IPS-20b (cell line): ENCODE results near the gene ZNF620.
A peak's percentile ranks its signal among the peaks of the same experiment; 100 is the strongest.
"Not testable (repeated sequence)": the region's sequence is repeated elsewhere in the genome, so short reads cannot be mapped to it uniquely, and the experiment has no call there.

Source experiments
- H3K27ac ChIP-seq: one replicate; pipeline ENCODE4 v1.5.1; 2013; ENCODE audit warnings: low read length
- H3K27me3 ChIP-seq: 2 replicates; pipeline ENCODE4 v1.6.1; 2013; ENCODE audit warnings: mild to moderate bottlenecking, low read length, inconsistent platforms; ENCODE audit not compliant: insufficient read depth
- H3K36me3 ChIP-seq: 2 replicates; pipeline ENCODE4 v1.6.1; 2013; ENCODE audit warnings: low read depth, mild to moderate bottlenecking, inconsistent platforms, low read length, moderate library complexity; ENCODE audit not compliant: insufficient read depth
- H3K4me1 ChIP-seq: 2 replicates; pipeline ENCODE4 v1.6.1; 2013; ENCODE audit warnings: mild to moderate bottlenecking, control low read depth, inconsistent platforms, low read length, moderate library complexity; ENCODE audit not compliant: insufficient read depth
- H3K4me3 ChIP-seq: 2 replicates; pipeline ENCODE4 v1.5.1; 2013; ENCODE audit warnings: mild to moderate bottlenecking, low read length, inconsistent platforms
- H3K9ac ChIP-seq: 2 replicates; pipeline ENCODE4 v1.6.1; 2013; ENCODE audit warnings: low read depth, mild to moderate bottlenecking, inconsistent platforms, low read length, moderate library complexity
- H3K9me3 ChIP-seq: 2 replicates; pipeline ENCODE4 v1.6.1; 2013; ENCODE audit warnings: mild to moderate bottlenecking, low read depth, low read length, inconsistent platforms; ENCODE audit not compliant: insufficient read depth

Gene ZNF620

DNA sequence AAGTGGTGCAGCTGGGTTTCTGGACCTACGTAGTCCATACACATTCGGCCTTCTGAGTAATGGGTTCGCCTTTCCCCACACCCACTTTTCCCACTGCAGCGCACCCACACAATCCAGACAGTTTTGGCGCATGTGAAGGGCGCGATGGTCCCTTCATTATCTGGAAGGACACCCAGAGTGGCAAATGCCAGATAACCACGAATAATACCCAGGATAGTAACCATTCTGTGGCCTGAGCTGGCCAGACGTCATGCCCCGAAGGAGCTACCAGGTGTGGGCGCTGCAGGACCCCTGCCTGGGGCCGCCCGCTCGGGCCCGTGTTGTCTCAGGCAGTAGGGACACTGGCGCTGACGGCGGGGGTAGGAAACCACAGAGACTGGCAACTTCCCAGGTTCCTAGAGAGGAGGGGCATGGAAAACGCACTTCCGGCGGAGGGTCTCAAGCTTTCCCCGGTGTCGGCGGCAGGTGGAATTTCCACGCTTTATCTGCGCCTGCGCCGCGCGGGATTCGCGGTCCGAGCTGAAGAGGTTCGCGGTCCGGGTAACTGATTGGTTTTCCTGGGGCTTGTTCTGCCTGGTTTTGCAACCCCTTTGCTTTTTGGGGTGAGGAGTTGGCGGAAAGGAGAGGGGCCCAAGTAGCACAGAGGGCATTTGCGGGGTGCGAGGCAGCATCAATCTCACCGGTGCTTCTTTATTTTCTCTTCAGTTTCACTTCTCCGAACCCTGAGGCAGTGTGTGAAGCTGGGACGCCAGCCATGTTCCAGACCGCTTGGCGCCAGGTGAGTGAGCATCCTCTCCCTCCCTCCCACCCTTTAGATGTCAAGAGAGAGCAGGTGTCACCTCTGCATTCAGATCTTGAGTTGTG lies at the start of gene ZNF620:
TSS of gene ZNF620 (plus strand) at position 441 of the 864 bp plus-strand sequence. CDS start at position 755, 314 bp downstream.
- Histone ChIP-seq H3K27me3 (no peaks in the 10 kb centered on the region), H3K36me3 (peaks cover 24% of the 10 kb centered on the region; the same call in 1 of the 2 replicates), H3K27ac (no peak within 1 kb of the TSS), H3K4me3 (peak within 1 kb of the TSS; percentile 95), H3K9me3 (no peaks in the 10 kb centered on the region), H3K9ac (peak within 1 kb of the TSS; percentile 91), H3K4me1 (0 out of 2 replicates have a peak, but pooled peaks cover 4% of the 10 kb centered on the region)

DNA sequence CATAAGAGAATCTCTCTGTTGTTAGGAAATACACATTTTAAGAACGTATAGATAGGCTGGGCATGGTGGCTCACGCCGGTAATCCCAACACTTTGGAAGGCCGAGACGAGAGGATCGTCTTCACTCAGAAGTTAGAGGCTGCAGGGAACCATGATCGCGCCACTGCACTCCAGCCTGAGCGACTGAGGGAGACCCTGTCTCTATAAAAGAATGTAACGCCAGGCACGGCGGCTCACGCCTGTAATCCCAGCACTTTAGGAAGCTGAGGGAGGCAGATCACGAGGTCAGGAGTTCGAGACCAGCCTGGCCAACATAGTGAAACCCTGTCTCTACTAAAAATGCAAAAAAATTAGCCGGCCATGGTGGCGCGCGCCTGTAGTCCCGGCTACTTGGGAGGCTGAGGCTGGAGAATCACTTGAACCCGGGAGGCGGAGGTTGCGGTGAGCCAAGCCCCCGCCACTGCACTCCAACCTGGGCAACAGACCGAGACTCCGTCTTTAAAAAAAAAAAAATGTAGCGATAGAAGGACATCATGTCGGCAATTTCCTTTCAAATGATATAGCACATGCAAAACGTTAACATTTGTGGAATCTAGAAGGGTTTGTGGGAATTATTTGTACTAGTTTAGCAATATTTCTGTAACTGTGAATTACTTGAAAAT lies 49.4 kb upstream of the ZNF620 start:
- Histone ChIP-seq H3K9me3 (no peaks in the 10 kb centered on the region), H3K27me3 (no peaks in the 10 kb centered on the region), H3K27ac (peak overlapping the region; percentile 97), H3K4me1 (peaks cover 12% of the 10 kb centered on the region; the same call in 1 of the 2 replicates), H3K36me3 (peaks cover 38% of the 10 kb centered on the region), H3K9ac (peak overlapping the region; percentile 99), H3K4me3 (peak overlapping the region; percentile 100)

DNA sequence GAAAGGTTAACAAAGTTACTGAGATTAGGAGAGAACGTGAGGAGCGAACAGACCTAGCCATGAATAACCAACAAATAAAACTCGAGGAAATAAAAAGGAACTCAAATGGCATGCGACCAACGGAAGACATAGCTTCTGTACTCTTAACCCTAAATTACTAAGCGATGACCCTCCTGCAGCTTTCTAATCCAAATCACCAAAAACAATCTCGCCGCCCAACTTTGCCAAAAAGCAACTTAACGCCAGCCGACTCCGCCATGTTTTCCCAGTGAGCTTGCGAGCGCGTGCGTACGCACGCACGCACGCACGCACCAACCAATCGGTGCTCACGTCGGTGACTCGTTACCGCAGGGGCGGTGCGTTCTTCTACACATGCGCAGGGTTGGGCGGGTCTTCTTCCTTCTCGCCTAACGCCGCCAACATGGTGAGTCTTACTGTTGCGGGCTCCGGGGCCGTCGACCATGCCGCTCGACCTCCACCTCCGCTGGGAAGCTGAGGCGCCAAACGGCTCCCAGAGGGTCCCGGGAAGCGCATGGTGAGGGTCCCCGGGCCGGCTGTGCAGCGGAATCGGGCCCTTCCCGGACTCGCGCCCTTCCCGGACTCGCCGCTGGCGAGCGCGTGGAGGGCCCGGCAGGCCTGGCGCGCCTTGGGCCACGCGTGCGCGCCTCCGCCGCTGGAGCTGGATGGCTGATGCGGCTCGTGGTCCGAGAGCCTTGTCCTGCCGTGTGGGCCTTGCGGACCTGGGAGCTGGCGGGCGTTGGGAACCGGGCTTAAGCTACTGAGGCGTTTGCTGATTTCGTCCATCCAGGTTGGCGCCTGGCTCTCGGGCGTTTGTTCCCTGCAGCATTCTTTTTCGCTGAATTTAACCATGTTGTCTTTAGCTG lies 48.7 kb upstream of the ZNF620 start, which contains the start of gene RPL14:
TSS of gene RPL14 (plus strand) at position 400 of the 884 bp plus-strand sequence. CDS start at position 533, 133 bp downstream.
- Histone ChIP-seq H3K27me3 (no peaks in the 10 kb centered on the region), H3K27ac (peak within 1 kb of the TSS; percentile 97), H3K9ac (peak within 1 kb of the TSS; percentile 99), H3K4me3 (peak within 1 kb of the TSS; percentile 100), H3K36me3 (peaks cover 46% of the 10 kb centered on the region), H3K4me1 (peaks cover 12% of the 10 kb centered on the region; the same call in 1 of the 2 replicates), H3K9me3 (no peaks in the 10 kb centered on the region)

DNA sequence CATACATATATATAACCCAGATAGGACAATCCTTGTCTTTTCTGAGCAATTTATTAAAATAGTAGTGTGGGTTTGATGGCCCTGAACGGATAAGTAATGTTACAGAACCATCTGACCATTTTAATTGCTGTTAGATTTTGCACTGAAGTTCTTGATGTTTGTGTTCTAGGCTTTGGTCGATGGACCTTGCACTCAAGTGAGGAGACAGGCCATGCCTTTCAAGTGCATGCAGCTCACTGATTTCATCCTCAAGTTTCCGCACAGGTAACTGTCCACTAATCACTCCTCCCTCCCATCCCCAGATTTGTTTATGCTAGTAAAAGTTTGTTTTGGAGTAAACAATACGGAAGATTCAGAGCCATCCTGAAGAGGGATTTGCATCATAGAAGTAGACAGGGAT lies 47.4 kb upstream of the ZNF620 start:
- Histone ChIP-seq H3K27me3 (no peaks in the 10 kb centered on the region), H3K4me1 (peaks cover 12% of the 10 kb centered on the region; the same call in 1 of the 2 replicates), H3K36me3 (peaks cover 57% of the 10 kb centered on the region), H3K9ac (peak overlapping the region; percentile 99; the same call in 1 of the 2 replicates), H3K27ac (no peak overlapping the region), H3K9me3 (no peaks in the 10 kb centered on the region), H3K4me3 (peak overlapping the region; percentile 100)

DNA sequence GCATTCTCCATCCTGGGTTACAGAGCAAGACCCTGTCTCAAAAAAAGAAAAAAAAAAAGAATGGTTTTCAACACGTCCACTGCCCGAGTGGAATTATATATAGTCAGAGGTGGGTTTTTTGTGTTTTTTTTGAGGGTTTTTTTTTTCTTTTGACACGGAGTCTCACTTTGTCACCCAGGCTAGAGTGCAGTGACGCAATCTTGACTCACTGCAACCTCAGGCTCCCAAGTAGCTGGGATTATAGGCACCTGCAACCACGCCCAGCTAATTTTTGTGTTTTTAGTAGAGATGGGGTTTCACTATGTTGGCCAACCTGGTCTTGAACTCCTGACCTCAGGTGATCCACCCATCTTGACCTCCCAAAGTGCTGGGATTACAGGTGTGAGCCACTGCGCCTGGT lies 45.4 kb upstream of the ZNF620 start:
- not testable (repeated sequence) for H3K9me3 ChIP-seq, H3K27me3 ChIP-seq, H3K9ac ChIP-seq, H3K4me3 ChIP-seq, H3K27ac ChIP-seq
- Histone ChIP-seq H3K4me1 (peaks cover 12% of the 10 kb centered on the region; the same call in 1 of the 2 replicates), H3K36me3 (peaks cover 77% of the 10 kb centered on the region)

DNA sequence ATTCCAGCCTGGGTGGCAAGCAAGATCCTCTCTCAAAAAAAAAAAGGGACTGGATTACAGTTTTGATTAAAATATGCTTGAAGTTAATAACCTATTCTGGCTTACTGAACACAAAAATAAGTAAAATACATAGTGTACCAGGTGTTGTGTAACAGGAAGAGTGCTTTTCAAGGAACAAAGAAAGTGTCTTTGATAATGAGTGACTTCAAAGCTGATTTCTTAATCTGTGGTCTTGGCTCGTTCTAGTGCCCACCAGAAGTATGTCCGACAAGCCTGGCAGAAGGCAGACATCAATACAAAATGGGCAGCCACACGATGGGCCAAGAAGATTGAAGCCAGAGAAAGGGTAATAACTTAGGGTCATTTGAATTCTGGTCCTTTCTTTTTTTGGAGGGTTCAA lies 44.7 kb upstream of the ZNF620 start:
- peaks cover 12% of the 10 kb centered on the region; the same call in 1 of the 2 replicates for H3K4me1 ChIP-seq
- peaks cover 79% of the 10 kb centered on the region for H3K36me3 ChIP-seq
- no peak overlapping the region for H3K4me3 ChIP-seq
- H3K27me3 ChIP-seq = no peaks in the 10 kb centered on the region
- H3K27ac ChIP-seq = no peak overlapping the region
- no peak overlapping the region for H3K9ac ChIP-seq
- H3K9me3 ChIP-seq = no peaks in the 10 kb centered on the region

DNA sequence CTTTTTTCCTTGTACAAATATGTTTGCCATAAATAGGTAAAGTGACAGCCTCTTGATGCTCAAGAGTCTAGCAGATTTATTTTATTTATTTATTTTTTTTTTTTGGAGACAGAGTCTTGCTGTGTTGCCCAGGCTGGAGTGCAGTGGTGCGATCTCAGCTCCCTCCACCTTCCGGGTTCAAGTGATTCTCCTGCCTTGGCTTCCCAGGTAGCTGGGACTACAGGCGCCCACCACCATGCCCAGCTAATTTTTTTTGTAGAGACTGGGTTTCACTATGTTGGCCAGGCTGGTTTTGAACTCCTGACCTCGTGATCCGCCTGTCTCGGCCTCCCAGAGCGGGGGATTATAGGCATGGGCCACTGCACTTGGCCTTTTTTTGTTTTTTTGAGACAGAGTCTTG lies 43.0 kb upstream of the ZNF620 start:
- not testable (repeated sequence) for H3K9ac ChIP-seq, H3K27ac ChIP-seq, H3K9me3 ChIP-seq, H3K4me3 ChIP-seq, H3K27me3 ChIP-seq
- Histone ChIP-seq H3K36me3 (peaks cover 82% of the 10 kb centered on the region), H3K4me1 (peaks cover 12% of the 10 kb centered on the region; the same call in 1 of the 2 replicates)

DNA sequence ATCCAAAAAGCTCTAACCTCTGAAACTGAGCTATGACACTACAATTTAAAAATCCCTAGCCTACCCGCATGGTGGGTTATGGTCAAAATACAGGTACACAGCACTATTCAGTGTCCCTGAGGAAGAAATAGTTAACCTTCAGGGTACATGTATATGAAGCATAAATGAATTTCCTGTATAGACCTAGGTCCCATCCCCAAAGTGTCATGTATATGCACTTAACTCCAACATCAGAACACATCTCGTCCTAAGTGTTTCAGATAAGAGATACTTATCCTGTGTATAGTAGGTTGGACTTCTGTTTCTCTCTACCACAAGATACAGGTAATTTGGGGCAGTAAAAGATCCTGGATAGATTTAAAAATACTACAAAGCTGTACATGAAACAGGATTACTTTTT lies 42.3 kb upstream of the ZNF620 start:
- Histone ChIP-seq H3K4me1 (peaks cover 7% of the 10 kb centered on the region; the same call in 1 of the 2 replicates), H3K36me3 (peaks cover 75% of the 10 kb centered on the region), H3K4me3 (no peak overlapping the region), H3K27ac (no peak overlapping the region), H3K9ac (no peak overlapping the region), H3K9me3 (no peaks in the 10 kb centered on the region), H3K27me3 (no peaks in the 10 kb centered on the region)

DNA sequence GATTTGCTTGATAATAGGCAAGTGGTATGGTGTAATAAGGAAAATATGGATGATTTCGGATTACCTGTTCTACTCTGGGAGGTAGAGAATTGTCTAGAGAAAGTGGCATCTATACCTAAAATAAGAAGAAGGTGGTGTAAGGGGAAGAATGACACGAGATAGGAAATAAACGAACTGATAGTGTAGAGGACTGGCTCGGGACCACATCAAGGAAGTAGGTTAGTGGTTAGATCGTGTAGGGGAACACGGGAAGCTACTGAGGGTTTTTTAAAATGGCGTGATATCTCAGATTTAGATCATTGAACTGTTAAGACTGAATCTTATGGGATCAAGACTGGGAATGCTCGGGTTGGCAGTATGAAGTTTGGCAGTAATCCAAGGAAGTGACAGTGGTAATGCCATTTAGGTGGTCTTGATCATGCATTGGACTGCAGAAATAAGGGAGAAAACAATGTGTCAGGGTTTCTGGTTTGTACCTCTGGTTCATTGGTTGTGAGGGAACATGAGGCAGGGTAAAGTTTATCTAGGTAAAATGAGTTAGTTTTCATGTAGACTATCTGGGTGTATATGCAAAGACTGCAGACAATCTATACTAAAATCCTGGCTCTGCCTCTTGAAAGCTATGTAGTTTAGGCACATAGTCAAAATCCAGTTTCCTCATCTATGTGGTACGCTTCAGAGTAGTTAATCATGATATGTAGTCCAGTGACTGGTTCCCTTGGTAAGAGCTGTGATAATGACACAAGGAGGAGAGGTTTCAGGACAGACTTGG lies 41.3 kb upstream of the ZNF620 start:
- H3K4me3 ChIP-seq = no peak overlapping the region
- H3K9ac ChIP-seq = no peak overlapping the region
- H3K9me3 ChIP-seq = no peaks in the 10 kb centered on the region
- peaks cover 65% of the 10 kb centered on the region for H3K36me3 ChIP-seq
- no peak overlapping the region for H3K27ac ChIP-seq
- H3K27me3 ChIP-seq = no peaks in the 10 kb centered on the region
- no peaks in the 10 kb centered on the region for H3K4me1 ChIP-seq

DNA sequence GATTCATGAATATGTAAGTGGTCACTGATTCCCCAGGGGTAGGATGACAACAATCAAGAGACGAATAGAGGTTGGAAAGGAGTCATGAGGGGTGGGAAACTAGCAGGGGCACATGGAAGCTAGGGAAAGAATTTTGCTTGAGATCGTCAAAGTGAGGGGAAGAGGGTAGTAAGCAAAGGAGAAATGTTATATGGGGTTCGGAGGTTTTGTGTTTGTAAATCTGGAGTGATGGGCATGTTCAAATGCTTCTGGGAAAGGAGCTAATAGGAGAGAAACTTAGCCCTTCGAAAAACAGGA lies 40.8 kb upstream of the ZNF620 start:
- no peaks in the 10 kb centered on the region for H3K27me3 ChIP-seq
- H3K9ac ChIP-seq = no peak overlapping the region
- H3K9me3 ChIP-seq = no peaks in the 10 kb centered on the region
- peaks cover 60% of the 10 kb centered on the region for H3K36me3 ChIP-seq
- H3K27ac ChIP-seq = no peak overlapping the region
- no peak overlapping the region for H3K4me3 ChIP-seq
- H3K4me1 ChIP-seq = no peaks in the 10 kb centered on the region

DNA sequence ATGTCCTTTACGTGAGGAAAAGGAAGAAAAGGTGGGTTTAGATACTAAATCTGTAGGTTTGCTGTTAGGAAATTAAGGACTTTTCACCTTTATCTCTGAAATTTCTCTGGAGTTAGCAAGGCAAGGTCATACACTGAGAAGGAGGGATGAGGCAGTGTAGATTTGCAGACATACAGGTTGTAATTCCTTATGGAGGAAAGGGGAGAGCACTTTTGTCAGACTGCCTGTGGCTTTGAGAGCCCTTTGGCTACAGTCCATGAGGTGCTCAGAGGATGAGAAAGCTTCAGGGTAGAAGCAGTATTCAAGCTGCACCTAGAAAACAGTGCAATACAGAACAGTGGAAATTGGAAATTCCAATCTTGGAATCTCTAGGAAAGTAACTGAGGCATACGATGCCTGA lies 40.4 kb upstream of the ZNF620 start:
- Histone ChIP-seq H3K4me1 (no peaks in the 10 kb centered on the region), H3K27ac (no peak overlapping the region), H3K27me3 (no peaks in the 10 kb centered on the region), H3K4me3 (no peak overlapping the region), H3K9me3 (no peaks in the 10 kb centered on the region), H3K9ac (no peak overlapping the region), H3K36me3 (peaks cover 56% of the 10 kb centered on the region)
